ENCODE results near the gene KANSL2.

KANSL2 gene

GRCh38 chr12:48671231-48671856, 10.7 kb downstream of the KANSL2 start:
- H3K4me3 ChIP-seq (replicated peaks; ENCODE audit: insufficient read depth, low read length) = no peak overlapping the region
- TF ChIP-seq, protein P1, sequence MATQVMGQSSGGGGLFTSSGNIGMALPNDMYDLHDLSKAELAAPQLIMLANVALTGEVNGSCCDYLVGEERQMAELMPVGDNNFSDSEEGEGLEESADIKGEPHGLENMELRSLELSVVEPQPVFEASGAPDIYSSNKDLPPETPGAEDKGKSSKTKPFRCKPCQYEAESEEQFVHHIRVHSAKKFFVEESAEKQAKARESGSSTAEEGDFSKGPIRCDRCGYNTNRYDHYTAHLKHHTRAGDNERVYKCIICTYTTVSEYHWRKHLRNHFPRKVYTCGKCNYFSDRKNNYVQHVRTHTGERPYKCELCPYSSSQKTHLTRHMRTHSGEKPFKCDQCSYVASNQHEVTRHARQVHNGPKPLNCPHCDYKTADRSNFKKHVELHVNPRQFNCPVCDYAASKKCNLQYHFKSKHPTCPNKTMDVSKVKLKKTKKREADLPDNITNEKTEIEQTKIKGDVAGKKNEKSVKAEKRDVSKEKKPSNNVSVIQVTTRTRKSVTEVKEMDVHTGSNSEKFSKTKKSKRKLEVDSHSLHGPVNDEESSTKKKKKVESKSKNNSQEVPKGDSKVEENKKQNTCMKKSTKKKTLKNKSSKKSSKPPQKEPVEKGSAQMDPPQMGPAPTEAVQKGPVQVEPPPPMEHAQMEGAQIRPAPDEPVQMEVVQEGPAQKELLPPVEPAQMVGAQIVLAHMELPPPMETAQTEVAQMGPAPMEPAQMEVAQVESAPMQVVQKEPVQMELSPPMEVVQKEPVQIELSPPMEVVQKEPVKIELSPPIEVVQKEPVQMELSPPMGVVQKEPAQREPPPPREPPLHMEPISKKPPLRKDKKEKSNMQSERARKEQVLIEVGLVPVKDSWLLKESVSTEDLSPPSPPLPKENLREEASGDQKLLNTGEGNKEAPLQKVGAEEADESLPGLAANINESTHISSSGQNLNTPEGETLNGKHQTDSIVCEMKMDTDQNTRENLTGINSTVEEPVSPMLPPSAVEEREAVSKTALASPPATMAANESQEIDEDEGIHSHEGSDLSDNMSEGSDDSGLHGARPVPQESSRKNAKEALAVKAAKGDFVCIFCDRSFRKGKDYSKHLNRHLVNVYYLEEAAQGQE (IDR thresholded peaks at IDR 0.05; ENCODE audit: insufficient replicate concordance, low read depth) = no peak
- no peak for TF ChIP-seq GABPA (IDR thresholded peaks at IDR 0.05; ENCODE audit: low read depth)
- TF ChIP-seq POLR2AphosphoS5 (IDR thresholded peaks at IDR 0.05; ENCODE audit: low read depth) = no peak
- no peak for TF ChIP-seq SPI1 (IDR thresholded peaks at IDR 0.05; ENCODE audit: borderline replicate concordance, low read depth)
- TF ChIP-seq, protein P2, sequence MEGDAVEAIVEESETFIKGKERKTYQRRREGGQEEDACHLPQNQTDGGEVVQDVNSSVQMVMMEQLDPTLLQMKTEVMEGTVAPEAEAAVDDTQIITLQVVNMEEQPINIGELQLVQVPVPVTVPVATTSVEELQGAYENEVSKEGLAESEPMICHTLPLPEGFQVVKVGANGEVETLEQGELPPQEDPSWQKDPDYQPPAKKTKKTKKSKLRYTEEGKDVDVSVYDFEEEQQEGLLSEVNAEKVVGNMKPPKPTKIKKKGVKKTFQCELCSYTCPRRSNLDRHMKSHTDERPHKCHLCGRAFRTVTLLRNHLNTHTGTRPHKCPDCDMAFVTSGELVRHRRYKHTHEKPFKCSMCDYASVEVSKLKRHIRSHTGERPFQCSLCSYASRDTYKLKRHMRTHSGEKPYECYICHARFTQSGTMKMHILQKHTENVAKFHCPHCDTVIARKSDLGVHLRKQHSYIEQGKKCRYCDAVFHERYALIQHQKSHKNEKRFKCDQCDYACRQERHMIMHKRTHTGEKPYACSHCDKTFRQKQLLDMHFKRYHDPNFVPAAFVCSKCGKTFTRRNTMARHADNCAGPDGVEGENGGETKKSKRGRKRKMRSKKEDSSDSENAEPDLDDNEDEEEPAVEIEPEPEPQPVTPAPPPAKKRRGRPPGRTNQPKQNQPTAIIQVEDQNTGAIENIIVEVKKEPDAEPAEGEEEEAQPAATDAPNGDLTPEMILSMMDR (IDR thresholded peaks at IDR 0.05; ENCODE audit: insufficient read depth, low read length) = no peak
- no peaks in the 10 kb centered on the region for H3K27me3 ChIP-seq (ENCODE audit: insufficient read depth, poor library complexity, severe bottlenecking)
- H3K27ac ChIP-seq (replicated peaks) = no peak overlapping the region
- DNase-seq (ENCODE audit: low read depth in 1 of 2, low spot score in 1 of 2) = no peak

GRCh38 chr12:48668996-48669395, 13.0 kb downstream of the KANSL2 start:
- no peak for DNase-seq (ENCODE audit: low read depth in 1 of 2, low spot score in 1 of 2)
- TF ChIP-seq, protein P2 (IDR thresholded peaks at IDR 0.05; ENCODE audit: insufficient read depth, low read length) = no peak
- TF ChIP-seq, protein P1 (IDR thresholded peaks at IDR 0.05; ENCODE audit: insufficient replicate concordance, low read depth) = no peak
- no peak for TF ChIP-seq SPI1 (IDR thresholded peaks at IDR 0.05; ENCODE audit: borderline replicate concordance, low read depth)
- no peak for TF ChIP-seq POLR2AphosphoS5 (IDR thresholded peaks at IDR 0.05; ENCODE audit: low read depth)
- no peak for TF ChIP-seq GABPA (IDR thresholded peaks at IDR 0.05; ENCODE audit: low read depth)
- Histone ChIP-seq H3K4me3 (replicated peaks; ENCODE audit: insufficient read depth, low read length) (no peak overlapping the region), H3K27me3 (ENCODE audit: insufficient read depth, poor library complexity, severe bottlenecking) (no peaks in the 10 kb centered on the region), H3K27ac (replicated peaks) (no peak overlapping the region)

DNA sequence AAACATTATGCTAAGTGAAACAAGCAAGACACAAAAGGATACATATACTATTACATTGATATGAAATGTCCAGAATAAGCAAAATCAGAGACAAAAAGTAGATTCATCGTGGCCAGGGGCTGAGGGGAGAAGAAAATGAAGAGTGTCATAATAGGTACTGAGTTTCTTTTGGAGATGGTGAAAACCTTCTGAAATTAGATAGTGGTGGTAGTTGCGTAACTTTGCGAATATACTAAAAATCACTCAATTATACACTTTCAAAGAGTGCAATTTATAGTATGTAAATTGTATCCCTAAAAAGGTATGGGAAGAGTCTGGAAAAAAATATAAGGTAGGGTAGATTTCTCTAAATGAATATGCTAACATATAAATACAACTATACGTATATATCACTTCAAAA, 22.2 kb downstream of the KANSL2 start:
- H3K4me3 ChIP-seq (replicated peaks; ENCODE audit: insufficient read depth, low read length) = no peak overlapping the region
- no peak overlapping the region for H3K27ac ChIP-seq (replicated peaks)
- no peak for DNase-seq (ENCODE audit: low read depth in 1 of 2, low spot score in 1 of 2)
- H3K27me3 ChIP-seq (ENCODE audit: insufficient read depth, poor library complexity, severe bottlenecking) = no peaks in the 10 kb centered on the region
- TF ChIP-seq POLR2AphosphoS5 (IDR thresholded peaks at IDR 0.05; ENCODE audit: low read depth) (no peak), SPI1 (IDR thresholded peaks at IDR 0.05; ENCODE audit: borderline replicate concordance, low read depth) (no peak), GABPA (IDR thresholded peaks at IDR 0.05; ENCODE audit: low read depth) (no peak)
- TF ChIP-seq, protein P2 (IDR thresholded peaks at IDR 0.05; ENCODE audit: insufficient read depth, low read length) = no peak
- TF ChIP-seq, protein P1 (IDR thresholded peaks at IDR 0.05; ENCODE audit: insufficient replicate concordance, low read depth) = no peak
